Right lobe of liver (tissue), 4 donors: Measurements from ENCODE around the gene FASTKD3.

ENCODE experiments used
- POLR2A ChIP-seq: fragments of 450-650 bp; IDR thresholded peaks from one replicate; pipeline ENCODE4 v1.6.1; 2017; ENCODE audit warnings: antibody characterized with exemption, mild to moderate bottlenecking
- TF ChIP-seq, protein P1 (sequence below), 4 donors: fragments of 200-600 bp in 3 of 4; fragments of 450-650 bp in 1 of 4; IDR thresholded peaks; one replicate each; pipeline versions ENCODE4 v1.5.1 to v1.8.0; 2016 to 2022; ENCODE audit warnings: antibody characterized with exemption in 4 of 4, mild to moderate bottlenecking in 2 of 4
- donor health status: DM: no; HTN: no; CAD: no.
- donor health status: DM: no; HTN: no; CAD: no.
- donor health status: DM: no; HTN: yes; CAD: no.

DNA sequence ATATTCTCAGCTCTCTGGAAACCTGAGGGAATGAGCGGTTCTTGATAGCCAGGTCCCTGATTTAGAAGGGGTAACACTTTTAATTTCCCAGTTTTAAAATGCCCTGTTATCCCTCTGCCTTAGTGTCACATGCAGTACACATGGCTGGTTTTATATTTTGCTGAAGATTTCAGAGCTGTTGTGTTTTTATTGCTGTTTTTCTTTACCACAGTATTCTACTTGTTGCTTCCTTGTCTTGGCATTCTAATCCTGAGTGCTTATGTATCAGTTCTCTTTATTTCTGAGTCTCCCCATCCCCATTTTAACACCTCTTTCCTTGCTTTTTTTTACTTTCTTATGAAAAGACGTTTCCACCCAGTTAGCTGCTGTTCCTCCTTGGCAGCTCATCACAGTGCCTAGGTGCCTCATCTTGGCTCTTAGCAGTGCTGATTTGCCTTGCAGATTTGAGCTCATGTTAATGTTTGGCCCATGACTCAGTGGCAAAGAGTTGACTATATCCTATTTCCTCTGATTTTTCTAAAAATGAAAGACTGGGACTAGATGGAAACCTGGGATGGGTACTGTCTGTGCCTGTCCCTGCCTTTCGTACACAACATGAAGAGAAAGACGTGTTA is 3.8 kb upstream of the FASTKD3 start:
- TF ChIP-seq, protein P1, sequence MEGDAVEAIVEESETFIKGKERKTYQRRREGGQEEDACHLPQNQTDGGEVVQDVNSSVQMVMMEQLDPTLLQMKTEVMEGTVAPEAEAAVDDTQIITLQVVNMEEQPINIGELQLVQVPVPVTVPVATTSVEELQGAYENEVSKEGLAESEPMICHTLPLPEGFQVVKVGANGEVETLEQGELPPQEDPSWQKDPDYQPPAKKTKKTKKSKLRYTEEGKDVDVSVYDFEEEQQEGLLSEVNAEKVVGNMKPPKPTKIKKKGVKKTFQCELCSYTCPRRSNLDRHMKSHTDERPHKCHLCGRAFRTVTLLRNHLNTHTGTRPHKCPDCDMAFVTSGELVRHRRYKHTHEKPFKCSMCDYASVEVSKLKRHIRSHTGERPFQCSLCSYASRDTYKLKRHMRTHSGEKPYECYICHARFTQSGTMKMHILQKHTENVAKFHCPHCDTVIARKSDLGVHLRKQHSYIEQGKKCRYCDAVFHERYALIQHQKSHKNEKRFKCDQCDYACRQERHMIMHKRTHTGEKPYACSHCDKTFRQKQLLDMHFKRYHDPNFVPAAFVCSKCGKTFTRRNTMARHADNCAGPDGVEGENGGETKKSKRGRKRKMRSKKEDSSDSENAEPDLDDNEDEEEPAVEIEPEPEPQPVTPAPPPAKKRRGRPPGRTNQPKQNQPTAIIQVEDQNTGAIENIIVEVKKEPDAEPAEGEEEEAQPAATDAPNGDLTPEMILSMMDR (IDR thresholded peaks at IDR 0.05), result no peak
- no peak for TF ChIP-seq POLR2A
